Endodermal cell (in vitro differentiated cells): Measurements from ENCODE around the gene BACE1. TPM values are rescaled to one million over a fixed set of nuclear protein-coding genes. Genes with fewer than 3 reads are reported as not detected.
A peak's percentile ranks its signal among the peaks of the same experiment; 100 is the strongest.

Source experiments
- DNase-seq: peaks from one replicate; pipeline ENCODE4 v3.0.0-alpha.2; 2017
- H3K27ac ChIP-seq: 2 replicates; pipeline ENCODE4 v1.5.1; 2013; ENCODE audit warnings: mild to moderate bottlenecking, low read depth, low read length, moderate library complexity
- H3K27me3 ChIP-seq: 2 replicates; pipeline ENCODE4 v1.6.1; 2013; ENCODE audit warnings: mild to moderate bottlenecking, low read length, moderate library complexity; ENCODE audit not compliant: insufficient read depth, control insufficient read depth, poor library complexity, severe bottlenecking
- H3K36me3 ChIP-seq: 2 replicates; pipeline ENCODE4 v1.7.0; 2013; ENCODE audit warnings: mild to moderate bottlenecking, low read length, moderate library complexity; ENCODE audit not compliant: control insufficient read depth, insufficient read depth
- H3K4me1 ChIP-seq: one replicate; pipeline ENCODE4 v1.7.0; 2013; ENCODE audit warnings: low read length; ENCODE audit not compliant: control insufficient read depth, insufficient read depth
- H3K4me3 ChIP-seq: 2 replicates; pipeline ENCODE4 v1.5.1; 2013; ENCODE audit warnings: mild to moderate bottlenecking, low read length, moderate library complexity
- H3K9ac ChIP-seq: 2 replicates; pipeline ENCODE4 v1.6.1; 2013; ENCODE audit warnings: mild to moderate bottlenecking, low read length, moderate library complexity; ENCODE audit not compliant: poor library complexity, severe bottlenecking; ENCODE audit errors: extremely low read depth
- H3K9me3 ChIP-seq: 2 replicates; pipeline ENCODE4 v1.6.1; 2013; ENCODE audit warnings: mild to moderate bottlenecking, low read length, moderate library complexity; ENCODE audit not compliant: control insufficient read depth
- H3K27ac Mint-ChIP-seq: 2 replicates; pipeline ENCODE4 v1.8.0; 2020; ENCODE audit warnings: mixed read lengths
- H3K27me3 Mint-ChIP-seq: 2 replicates; pipeline ENCODE4 v1.8.0; 2021; ENCODE audit warnings: mild to moderate bottlenecking, mixed read lengths; ENCODE audit not compliant: insufficient read depth
- H3K36me3 Mint-ChIP-seq: 2 replicates; pipeline ENCODE4 v1.8.0; 2020; ENCODE audit warnings: low read depth, mixed read lengths
- H3K4me1 Mint-ChIP-seq: 2 replicates; pipeline ENCODE4 v1.8.0; 2020; ENCODE audit warnings: mixed read lengths
- H3K4me3 Mint-ChIP-seq: 2 replicates; pipeline ENCODE4 v1.8.0; 2020; ENCODE audit warnings: mild to moderate bottlenecking, moderate library complexity, mixed read lengths
- H3K9me3 Mint-ChIP-seq: 2 replicates; pipeline ENCODE4 v1.8.0; 2020; ENCODE audit warnings: mild to moderate bottlenecking, mixed read lengths
- WGBS, 2 experiments: methylation state at CpG; one replicate each; pipeline versions ENCODE4 v1.1.5 to v1.1.7; 2013; ENCODE audit warnings: missing lambda C conversion rate in 2 of 2, mixed read lengths in 1 of 2; ENCODE audit not compliant: insufficient coverage in 1 of 2, insufficient read length in 1 of 2; 5-methylcytosine and 5-hydroxymethylcytosine counted together
- total RNA-seq, 2 donors: library from RNA; stranded (reverse); fragmentation: NEBNext Ultra II Directional in 1 of 2; extraction: Animal tissue kit (Norgen Biotek cat#: 25700) in 1 of 2; gene quantifications; 2 replicates in 1 of 2; 3 replicates in 1 of 2; pipeline ENCODE4 v1.2.1, GENCODE V29; 2021
- TF ChIP-seq, protein P1 (sequence below): fragments of 200-600 bp; sonication (generic); conservative IDR thresholded peaks from 2 replicates; pipeline ENCODE4 v1.5.0; 2021; ENCODE audit warnings: antibody characterized with exemption, mild to moderate bottlenecking

BACE1 gene
- total RNA-seq, 2 donors from 2014 or later: 20.8 to 21.7 TPM

GRCh38 chr11:117286588-117286987 lies 29.5 kb downstream of the BACE1 start:
- H3K27me3 ChIP-seq: no peaks in the 10 kb centered on the region
- peaks cover 12% of the 10 kb centered on the region for H3K4me1 ChIP-seq
- H3K27ac ChIP-seq: no peak overlapping the region
- Mint-ChIP-seq H3K9me3 (no peaks in the 10 kb centered on the region), H3K27me3 (no peaks in the 10 kb centered on the region), H3K36me3 (peaks cover 73% of the 10 kb centered on the region), H3K27ac (no peak overlapping the region), H3K4me3 (no peak overlapping the region), H3K4me1 (peaks cover 25% of the 10 kb centered on the region)
- H3K9me3 ChIP-seq: no peaks in the 10 kb centered on the region
- H3K4me3 ChIP-seq: no peak overlapping the region
- no peak overlapping the region for H3K9ac ChIP-seq
- 100% methylated on average over 1 of the region's 2 CpGs; no CpG with 5 or more reads in 1 of the 2 experiments for WGBS, 2 experiments
- H3K36me3 ChIP-seq: peaks cover 92% of the 10 kb centered on the region
- peak; percentile 8 for DNase-seq
- TF ChIP-seq, protein P1, sequence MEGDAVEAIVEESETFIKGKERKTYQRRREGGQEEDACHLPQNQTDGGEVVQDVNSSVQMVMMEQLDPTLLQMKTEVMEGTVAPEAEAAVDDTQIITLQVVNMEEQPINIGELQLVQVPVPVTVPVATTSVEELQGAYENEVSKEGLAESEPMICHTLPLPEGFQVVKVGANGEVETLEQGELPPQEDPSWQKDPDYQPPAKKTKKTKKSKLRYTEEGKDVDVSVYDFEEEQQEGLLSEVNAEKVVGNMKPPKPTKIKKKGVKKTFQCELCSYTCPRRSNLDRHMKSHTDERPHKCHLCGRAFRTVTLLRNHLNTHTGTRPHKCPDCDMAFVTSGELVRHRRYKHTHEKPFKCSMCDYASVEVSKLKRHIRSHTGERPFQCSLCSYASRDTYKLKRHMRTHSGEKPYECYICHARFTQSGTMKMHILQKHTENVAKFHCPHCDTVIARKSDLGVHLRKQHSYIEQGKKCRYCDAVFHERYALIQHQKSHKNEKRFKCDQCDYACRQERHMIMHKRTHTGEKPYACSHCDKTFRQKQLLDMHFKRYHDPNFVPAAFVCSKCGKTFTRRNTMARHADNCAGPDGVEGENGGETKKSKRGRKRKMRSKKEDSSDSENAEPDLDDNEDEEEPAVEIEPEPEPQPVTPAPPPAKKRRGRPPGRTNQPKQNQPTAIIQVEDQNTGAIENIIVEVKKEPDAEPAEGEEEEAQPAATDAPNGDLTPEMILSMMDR: no peak

GRCh38 chr11:117284053-117284452 lies 32.0 kb downstream of the BACE1 start:
- Mint-ChIP-seq H3K27ac (no peak overlapping the region), H3K4me3 (no peak overlapping the region), H3K4me1 (peaks cover 12% of the 10 kb centered on the region), H3K9me3 (no peaks in the 10 kb centered on the region), H3K36me3 (peaks cover 72% of the 10 kb centered on the region), H3K27me3 (no peaks in the 10 kb centered on the region)
- 90 to 91% methylated on average over 1 to 2 of the region's 2 CpGs for WGBS, 2 experiments
- Histone ChIP-seq H3K27me3 (no peaks in the 10 kb centered on the region), H3K4me1 (no peaks in the 10 kb centered on the region), H3K9ac (no peak overlapping the region), H3K4me3 (no peak overlapping the region), H3K36me3 (peaks cover 78% of the 10 kb centered on the region), H3K9me3 (no peaks in the 10 kb centered on the region), H3K27ac (no peak overlapping the region)
- DNase-seq: peak; percentile 1
- TF ChIP-seq, protein P1: no peak

DNA sequence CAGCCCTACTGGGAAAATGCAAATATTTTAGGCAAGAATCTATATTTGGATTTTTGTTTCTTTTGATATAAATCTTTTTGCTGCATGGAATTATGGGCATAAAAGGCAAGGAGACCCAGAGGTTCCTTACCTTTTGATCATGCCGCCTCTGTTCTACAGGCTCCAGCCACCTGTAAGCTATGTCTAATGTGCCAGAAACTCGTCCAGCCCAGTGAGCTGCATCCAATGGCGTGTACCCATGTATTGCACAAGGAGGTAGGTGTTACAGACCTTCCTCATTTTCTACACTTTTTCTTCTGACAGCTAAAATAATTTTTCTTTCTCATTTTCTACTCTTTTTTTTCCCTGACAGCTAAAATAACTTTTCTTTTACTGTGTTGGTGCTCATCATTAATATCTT lies 33.1 kb downstream of the BACE1 start:
- TF ChIP-seq, protein P1: no peak

More for the DNA sequence above, 33.1 kb downstream of the BACE1 start:
- H3K27me3 ChIP-seq: no peaks in the 10 kb centered on the region
- H3K27ac Mint-ChIP-seq: no peak overlapping the region
- peaks cover 62% of the 10 kb centered on the region for H3K36me3 Mint-ChIP-seq
- H3K4me1 Mint-ChIP-seq: peaks cover 19% of the 10 kb centered on the region
- no peaks in the 10 kb centered on the region for H3K9me3 Mint-ChIP-seq
- no peak overlapping the region for H3K4me3 ChIP-seq
- no peak overlapping the region for H3K4me3 Mint-ChIP-seq
- no peaks in the 10 kb centered on the region for H3K4me1 ChIP-seq
- peak; percentile 7 for DNase-seq
- no peaks in the 10 kb centered on the region for H3K27me3 Mint-ChIP-seq
- no peak overlapping the region for H3K27ac ChIP-seq
- WGBS, 2 experiments: 88 to 94% methylated on average over 3 of the region's 3 CpGs
- no peak overlapping the region for H3K9ac ChIP-seq
- H3K9me3 ChIP-seq: no peaks in the 10 kb centered on the region
- H3K36me3 ChIP-seq: peaks cover 67% of the 10 kb centered on the region
